MM.1S (cell line): ENCODE measurements around the gene CDK9.

Experiments
- CTCF ChIP-seq: fragments of 300-600 bp; sonication (generic); IDR thresholded peaks from 2 replicates; pipeline ENCODE4 v1.5.1; 2016; ENCODE audit warnings: antibody characterized with exemption, low read length, mixed read lengths
- EZH2 ChIP-seq: fragments of 300-600 bp; sonication (generic); optimal IDR thresholded peaks from 2 replicates; pipeline ENCODE3; 2017; ENCODE audit warnings: low read depth, mild to moderate bottlenecking, antibody characterized with exemption, low read length, mixed read lengths

DNA sequence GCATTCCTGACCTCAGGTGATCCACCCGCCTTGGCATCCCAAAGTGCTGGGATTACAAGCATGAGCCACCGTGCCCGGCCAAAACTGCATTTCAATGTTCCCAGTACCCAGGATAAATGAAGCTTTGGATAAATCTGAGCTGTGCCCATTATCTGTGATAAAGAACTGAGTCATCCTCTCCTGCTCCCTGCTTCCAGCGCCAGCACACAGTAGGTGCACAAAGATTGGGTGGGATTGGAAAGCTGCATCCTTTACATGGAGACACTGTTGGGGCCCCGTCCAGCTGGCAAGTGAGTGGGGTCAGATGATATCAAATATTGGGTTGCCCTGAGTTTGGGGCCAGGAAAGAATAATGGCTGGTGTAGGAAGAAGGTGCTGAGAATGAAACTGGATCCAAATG, 24.8 kb upstream of the CDK9 start:
- TF ChIP-seq CTCF = no peak
- TF ChIP-seq EZH2 = no peak
